Measurements from ENCODE around the gene FAM3C. TPM values are rescaled to one million over a fixed set of nuclear protein-coding genes. Genes with fewer than 3 reads are reported as not detected.

FAM3C gene
- total and polyA plus RNA-seq, 10 of the 15 experiments (the other 5 are each of a cell fraction or from before 2014, with no cell fraction given) = 11.0 to 110 (median 27.8) TPM

GRCh38 chr7:121397822-121398221 is 1.7 kb upstream of the FAM3C start:
- Histone ChIP-seq H3K4me3 (no peak overlapping the region), H3K79me2 (ENCODE audit: control insufficient read depth, insufficient read depth, low read length) (peaks cover 31% of the 10 kb centered on the region), H3K27me3 (replicated peaks in 1 of 2; ENCODE audit: control insufficient read depth in 2 of 2, insufficient read depth in 2 of 2, low read length in 1 of 2) (no peaks in the 10 kb centered on the region), H4K20me1 (ENCODE audit: control insufficient read depth, insufficient read depth) (no peaks in the 10 kb centered on the region), H3K9ac (ENCODE audit: control insufficient read depth, insufficient read depth, low read length) (no peak overlapping the region), H2AFZ (ENCODE audit: control insufficient read depth, low read depth, low read length) (no peak overlapping the region), H3K36me3 (ENCODE audit: control insufficient read depth in 2 of 2, insufficient read depth in 2 of 2, low read length in 1 of 2) (no peaks in the 10 kb centered on the region), H3K4me2 (ENCODE audit: control insufficient read depth, insufficient read depth) (no peak overlapping the region), H3K4me1 (ENCODE audit: control insufficient read depth, insufficient read depth, low read length) (peaks cover 3% of the 10 kb centered on the region; the same call in 1 of the 2 replicates), H3K9me3 (replicated peaks; ENCODE audit: control insufficient read depth, insufficient read depth, low read length) (no peaks in the 10 kb centered on the region; the same call in 2 of the 3 replicates), H3K27ac (ENCODE audit: control insufficient read depth, insufficient read depth) (no peak overlapping the region)
- SMC1A ChIA-PET (ENCODE audit: uncharacterized antibody, unreplicated experiment) = interaction anchor here (0.8 to 8.4 kb wide), 20 partner anchors 12 to 150 kb away, joined by 3 to 135 read pairs (median 8); no protein-coding TSS in a partner anchor
- 97% methylated on average over 2 of the region's 2 CpGs for WGBS (ENCODE audit: insufficient coverage, insufficient replicate concordance, low lambda C conversion rate, missing lambda C conversion rate)
- POLR2A ChIA-PET = interaction anchor here (0.6 to 5.8 kb wide), 8 partner anchors 12 to 265 kb away, joined by 3 to 52 read pairs (median 4); no protein-coding TSS in a partner anchor
- TF ChIP-seq SPI1 (IDR thresholded peaks at IDR 0.05; ENCODE audit: borderline replicate concordance, insufficient read depth, low read depth, low read length) (no peak), POLR2AphosphoS5 (IDR thresholded peaks at IDR 0.05; ENCODE audit: low read length) (no peak), STAT1 (conservative IDR thresholded peaks at IDR 0.05) (no peak), BRCA1 (IDR thresholded peaks at IDR 0.05; ENCODE audit: low read depth, low read length) (no peak), SUZ12 (IDR thresholded peaks at IDR 0.05; ENCODE audit: unreplicated experiment) (no peak), ZNF207 (IDR thresholded peaks at IDR 0.05; ENCODE audit: borderline replicate concordance) (no peak), BACH1 (IDR thresholded peaks at IDR 0.05; ENCODE audit: borderline replicate concordance) (no peak), POLR2AphosphoS2 (IDR thresholded peaks at IDR 0.05; ENCODE audit: low read depth, low read length) (no peak)
- no peak for FAIRE-seq
- no peak for DNase-seq (ENCODE audit: low read depth, low spot score)
- intact Hi-C loops (cut with micrococcal nuclease; ENCODE audit: unreplicated experiment) = loop anchor here (2.0 kb wide), 1 partner anchor 41 kb away; no protein-coding TSS in a partner anchor
- RAD21 ChIA-PET (ENCODE audit: unreplicated experiment) = interaction anchor here (0.7 to 6.5 kb wide), 11 partner anchors 13 to 218 kb away, joined by 3 to 208 read pairs (median 5); no protein-coding TSS in a partner anchor
- no TSS peak for BruUV-seq (replicated peaks)
- CTCF ChIA-PET = interaction anchor here (1.0 to 6.6 kb wide), 14 partner anchors 11 to 147 kb away, joined by 3 to 166 read pairs (median 5); no protein-coding TSS in a partner anchor
- in situ Hi-C loops (cut with MboI) = loop anchor here (25.0 kb wide), 1 partner anchor 986 kb away; no protein-coding TSS in a partner anchor
- ATAC-seq = no peak

Measured in GM12878 (cell line).